HG02610 (cell line): ENCODE results near the gene B3GNT8.
"Not testable (repeated sequence)": the region's sequence is repeated elsewhere in the genome, so short reads cannot be mapped to it uniquely, and the experiment has no call there.

Experiments used
- ATAC-seq: cut with Tn5 transposase; IDR thresholded peaks from one replicate; pipeline ENCODE4 v1.9.1; 2021; ENCODE audit warnings: mild to moderate bottlenecking, moderate library complexity; ENCODE audit not compliant: unreplicated experiment

The B3GNT8 gene

DNA sequence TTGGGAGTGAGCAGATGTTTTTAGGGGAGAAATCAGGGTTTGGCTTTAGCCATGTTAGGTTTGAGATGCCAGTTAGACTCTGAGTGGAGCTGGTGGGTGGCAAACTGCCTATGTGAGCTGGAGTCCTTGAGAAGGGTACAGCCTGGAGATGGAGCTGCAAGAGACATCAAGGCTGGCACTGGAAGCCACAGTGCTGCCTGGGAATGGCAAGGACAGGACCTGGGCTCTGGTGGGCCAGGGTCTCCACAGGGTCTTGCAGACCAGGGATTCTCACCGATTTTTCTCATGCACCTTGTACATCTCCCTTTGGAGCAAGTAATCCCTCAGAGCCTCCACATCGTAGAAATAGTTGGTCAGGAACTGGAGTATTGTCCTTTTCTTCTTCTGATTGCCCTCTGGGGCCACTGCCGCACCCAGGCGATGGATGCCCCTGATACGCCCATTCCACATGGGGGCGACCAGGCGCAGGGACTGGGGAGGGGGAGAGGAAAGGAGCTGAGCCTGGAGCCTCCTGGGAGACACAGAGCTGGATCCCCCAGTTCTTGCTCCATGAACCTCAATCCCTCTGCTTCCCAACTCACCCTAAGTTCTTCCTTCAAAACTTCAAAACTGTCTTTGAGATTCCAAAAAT is 10.9 kb upstream of the B3GNT8 start:
- no peak for ATAC-seq

DNA sequence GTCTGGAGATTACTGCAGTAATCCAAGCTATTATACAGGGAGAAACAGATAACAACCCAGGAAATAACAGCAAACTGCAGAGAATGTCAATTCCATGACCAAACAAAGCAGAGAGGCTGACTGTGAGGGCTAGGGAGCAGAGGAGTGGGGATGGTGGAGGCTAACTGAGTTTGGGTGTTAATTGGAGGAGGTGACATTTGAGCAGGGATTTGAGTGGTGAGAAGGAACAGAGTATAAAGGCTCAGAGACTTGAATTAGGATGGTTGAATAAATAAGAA is 9.4 kb upstream of the B3GNT8 start:
- ATAC-seq = no peak

- no peak for ATAC-seq
These were observed 8.9 kb upstream of the B3GNT8 start for GRCh38 chr19:41435936-41436673.

- not testable (repeated sequence) for ATAC-seq
These were observed 8.2 kb upstream of the B3GNT8 start for GRCh38 chr19:41435376-41435775.

DNA sequence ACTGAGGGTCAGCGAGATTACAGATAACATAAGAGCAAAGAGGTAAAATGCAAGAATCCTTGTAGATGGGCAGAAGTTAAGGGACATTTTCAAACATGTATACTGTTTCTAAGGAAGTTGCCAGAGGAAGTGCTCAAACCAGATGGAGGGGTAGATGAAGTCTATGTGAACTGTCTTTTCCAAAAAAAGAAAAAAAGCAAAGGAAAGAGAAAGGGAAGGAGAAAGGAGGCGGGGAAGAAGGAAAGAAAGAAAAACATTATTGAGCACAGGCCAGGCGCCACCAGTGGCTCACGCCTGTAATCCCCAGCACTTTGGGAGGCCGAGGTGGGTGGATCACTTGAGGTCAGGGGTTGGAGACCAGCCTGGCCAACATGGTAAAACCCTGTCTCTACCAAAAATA is 7.3 kb upstream of the B3GNT8 start:
- ATAC-seq = no peak

DNA sequence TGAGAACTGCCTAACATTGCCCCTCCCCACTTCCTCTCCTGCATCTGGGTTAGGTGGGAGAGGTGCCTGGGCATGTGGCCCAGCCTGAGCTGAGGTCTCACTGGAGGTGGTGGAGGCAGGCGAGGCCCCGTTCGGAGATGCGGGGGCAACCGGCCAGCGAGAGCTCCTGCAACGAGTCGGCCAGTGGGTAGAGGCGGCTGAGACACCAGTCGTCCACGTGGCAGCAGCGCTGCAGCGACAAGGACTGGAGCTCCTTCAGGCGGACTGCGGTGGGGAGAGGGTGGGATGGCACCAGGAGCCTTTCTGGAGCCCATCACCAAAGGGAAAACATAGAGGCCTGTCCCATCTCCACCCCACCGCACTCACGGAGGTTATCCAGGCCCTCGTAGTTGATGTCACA is 6.0 kb upstream of the B3GNT8 start:
- no peak for ATAC-seq

DNA sequence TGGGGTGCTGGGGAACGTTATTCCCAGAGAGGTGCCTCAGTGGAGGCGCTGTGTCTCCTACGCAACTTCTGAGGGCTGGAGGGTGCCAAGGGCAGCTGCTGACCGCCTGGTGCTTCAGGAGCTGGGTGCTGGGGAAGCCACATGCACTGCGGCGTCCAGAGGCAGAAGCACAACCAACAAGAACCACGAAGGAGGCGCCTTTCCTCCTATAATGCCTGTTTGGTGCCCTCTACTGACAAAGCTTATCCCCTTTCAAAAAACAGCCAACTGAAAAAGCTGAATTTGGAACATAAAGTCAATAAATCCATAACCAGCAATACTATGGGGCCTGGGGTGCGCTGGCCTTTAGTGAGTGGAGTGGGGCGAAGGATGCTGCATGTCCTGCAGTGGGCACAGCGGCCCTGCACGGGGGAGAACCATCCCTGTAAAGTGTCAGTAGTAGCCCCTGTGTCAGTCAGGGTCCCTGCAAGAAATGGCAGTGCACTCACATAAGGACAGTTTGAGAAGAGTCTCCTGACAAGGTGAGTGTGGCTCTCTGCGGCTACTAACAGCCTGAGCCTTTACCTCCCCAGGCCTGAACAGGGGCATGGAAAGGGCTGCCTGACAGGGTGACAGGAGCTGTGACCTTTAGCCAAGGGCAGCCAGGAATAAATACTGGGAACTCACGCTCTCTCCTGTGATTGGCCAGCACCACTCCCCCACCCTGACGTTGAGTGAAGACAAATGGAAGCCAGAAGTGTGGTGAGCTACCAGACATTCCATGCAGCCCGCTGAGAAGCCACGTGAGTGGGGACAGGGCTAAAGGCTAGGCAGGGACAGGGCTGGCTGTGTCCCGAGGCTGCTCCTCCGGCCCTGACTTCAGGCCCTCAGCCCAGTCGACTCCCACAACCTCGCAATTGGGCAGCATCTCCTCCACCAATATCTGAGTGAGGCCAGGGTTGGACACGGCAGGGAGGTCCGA is 4.5 kb upstream of the B3GNT8 start:
- no peak for ATAC-seq

- ATAC-seq = no peak
These were observed 3.7 kb upstream of the B3GNT8 start for GRCh38 chr19:41430922-41431321.

- no peak for ATAC-seq
These were observed 1.3 kb upstream of the B3GNT8 start for GRCh38 chr19:41428481-41428859.

- no peak for ATAC-seq
These were observed 690 bp upstream of the B3GNT8 start for GRCh38 chr19:41427647-41428480.

- ATAC-seq = no peak
These were observed 895 bp downstream of the B3GNT8 start for GRCh38 chr19:41426116-41426841.

GRCh38 chr19:41425174-41426115 is 1.7 kb downstream of the B3GNT8 start:
- ATAC-seq = no peak

DNA sequence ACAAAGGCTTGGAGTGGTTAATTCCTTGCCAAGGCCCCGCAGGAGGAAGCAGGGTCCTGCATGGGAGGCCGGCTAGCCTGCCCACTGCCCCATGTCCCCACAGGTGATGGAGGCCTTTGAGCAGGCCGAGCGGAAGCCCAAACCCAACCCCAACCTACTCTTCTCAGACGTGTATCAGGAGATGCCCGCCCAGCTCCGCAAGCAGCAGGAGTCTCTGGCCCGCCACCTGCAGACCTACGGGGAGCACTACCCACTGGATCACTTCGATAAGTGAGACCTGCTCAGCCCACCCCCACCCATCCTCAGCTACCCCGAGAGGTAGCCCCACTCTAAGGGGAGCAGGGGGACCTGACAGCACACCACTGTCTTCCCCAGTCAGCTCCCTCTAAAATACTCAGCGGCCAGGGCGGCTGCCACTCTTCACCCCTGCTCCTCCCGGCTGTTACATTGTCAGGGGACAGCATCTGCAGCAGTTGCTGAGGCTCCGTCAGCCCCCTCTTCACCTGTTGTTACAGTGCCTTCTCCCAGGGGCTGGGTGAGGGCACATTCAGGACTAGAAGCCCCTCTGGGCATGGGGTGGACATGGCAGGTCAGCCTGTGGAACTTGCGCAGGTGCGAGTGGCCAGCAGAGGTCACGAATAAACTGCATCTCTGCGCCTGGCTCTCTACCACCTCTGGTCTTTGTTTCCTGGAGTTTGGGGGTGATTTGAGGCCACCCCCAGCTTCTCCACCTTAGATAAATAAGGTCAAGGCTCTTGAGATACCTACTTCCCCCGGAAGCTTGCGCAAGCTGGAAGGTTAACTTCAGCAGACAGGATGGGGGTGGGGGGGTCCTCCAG is 2.6 kb downstream of the B3GNT8 start:
- ATAC-seq = no peak

DNA sequence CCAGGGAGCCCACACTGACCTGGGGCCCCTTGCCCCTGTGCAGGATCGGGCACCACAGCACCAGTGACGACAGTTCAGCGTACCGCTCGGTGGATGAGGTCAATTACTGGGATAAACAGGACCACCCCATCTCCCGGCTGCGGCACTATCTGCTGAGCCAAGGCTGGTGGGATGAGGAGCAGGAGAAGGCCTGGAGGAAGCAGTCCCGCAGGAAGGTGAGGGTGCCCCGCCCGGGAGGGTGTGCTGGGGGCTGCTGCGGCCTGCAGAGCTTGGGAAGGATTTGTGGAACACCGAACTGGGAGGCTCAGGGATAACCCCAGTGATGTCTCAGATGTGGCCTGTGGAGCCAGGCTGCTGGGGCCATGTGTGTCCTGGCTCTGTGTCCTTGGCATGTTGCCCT is 4.2 kb downstream of the B3GNT8 start:
- ATAC-seq = no peak

- no peak for ATAC-seq
These were observed 4.7 kb downstream of the B3GNT8 start for GRCh38 chr19:41422456-41422855.

DNA sequence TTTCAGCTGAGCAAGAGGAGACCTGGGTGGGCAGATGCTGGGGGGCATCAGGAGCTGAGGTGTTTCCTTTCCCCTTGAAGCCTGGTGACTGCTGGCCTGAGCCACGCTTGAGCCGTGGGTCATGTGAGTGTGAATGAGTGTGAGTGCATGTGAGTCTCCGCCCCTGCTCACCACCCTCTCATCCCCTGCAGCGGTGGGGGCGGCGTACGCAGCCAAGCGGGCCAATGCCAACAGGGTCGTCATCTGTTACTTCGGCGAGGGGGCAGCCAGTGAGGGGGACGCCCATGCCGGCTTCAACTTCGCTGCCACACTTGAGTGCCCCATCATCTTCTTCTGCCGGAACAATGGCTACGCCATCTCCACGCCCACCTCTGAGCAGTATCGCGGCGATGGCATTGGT is 5.2 kb downstream of the B3GNT8 start:
- no peak for ATAC-seq

- no peak for ATAC-seq
These were observed 5.9 kb downstream of the B3GNT8 start for GRCh38 chr19:41421314-41421713.

DNA sequence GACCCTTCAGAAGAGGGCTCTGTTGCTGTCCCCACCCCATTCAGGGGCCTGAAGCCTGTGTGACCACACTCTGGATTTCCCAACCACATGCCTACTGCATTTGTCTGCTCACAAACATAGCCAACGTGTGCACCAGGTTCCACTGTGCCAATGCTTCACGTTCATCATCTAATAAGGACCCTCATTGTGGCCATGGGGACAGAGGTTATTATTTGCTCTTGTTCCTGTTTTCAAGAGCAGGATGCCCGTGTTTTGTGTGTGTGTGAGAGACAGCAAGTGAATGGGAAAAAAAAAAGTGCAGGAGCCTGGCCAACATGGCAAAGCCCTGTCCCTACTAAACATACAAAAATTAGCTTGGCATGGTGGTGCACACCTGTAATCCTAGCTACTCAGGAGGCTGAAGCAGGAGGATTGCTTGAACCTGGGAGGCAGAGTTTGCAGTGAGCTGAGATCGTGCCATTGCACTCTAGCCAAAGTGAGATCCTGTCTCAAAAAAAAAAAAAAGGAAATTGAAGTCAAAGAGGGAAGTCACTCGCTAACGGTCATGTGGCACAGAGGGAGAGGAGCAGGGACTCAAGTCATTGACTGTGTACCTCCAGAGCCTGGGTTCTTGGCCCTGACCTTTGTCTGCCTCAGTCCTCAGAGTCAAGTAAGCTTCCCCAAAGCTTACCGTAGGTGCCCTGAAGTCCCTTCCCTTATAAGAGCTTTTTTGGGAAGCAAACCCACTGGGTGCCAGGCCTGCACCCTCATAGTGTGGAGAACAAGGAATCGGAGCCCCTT is 6.9 kb downstream of the B3GNT8 start:
- no peak for ATAC-seq
